OCI-LY3 (cell line): ENCODE data around the gene TMEM132D.

ENCODE experiments used
- H2AFZ ChIP-seq: fragments of 200-600, 300-600 bp; shearing (Covaris generic); 2 replicates; pipeline ENCODE4 v1.6.0; 2014; ENCODE audit warnings: antibody characterized with exemption, low read depth, low read length
- H3K27ac ChIP-seq: fragments of 200-600, 300-600 bp; sonication (generic); 2 replicates; pipeline ENCODE4 v1.5.1; 2014; ENCODE audit warnings: mild to moderate bottlenecking, low read length, moderate library complexity, mixed read lengths
- H3K27me3 ChIP-seq: fragments of 200-600, 300-600 bp; sonication (generic); 2 replicates; pipeline ENCODE4 v1.6.1; 2014; ENCODE audit warnings: low read depth, low read length, mixed read lengths
- H3K36me3 ChIP-seq: fragments of 200-600, 300-600 bp; sonication (generic); replicated peaks from 2 replicates; pipeline ENCODE3; 2014; ENCODE audit warnings: low read depth, low read length, mixed read lengths
- H3K4me1 ChIP-seq: fragments of 300-600, 200-600 bp; sonication (generic); 2 replicates; pipeline ENCODE4 v1.6.1; 2014; ENCODE audit warnings: low read length, mixed read lengths
- H3K4me2 ChIP-seq: fragments of 200-600, 300-600 bp; sonication (generic); 2 replicates; pipeline ENCODE4 v1.6.1; 2014; ENCODE audit warnings: low read length, mixed read lengths
- H3K4me3 ChIP-seq: fragments of 300-600, 200-600 bp; sonication (generic); 2 replicates; pipeline ENCODE4 v1.5.1; 2014; ENCODE audit warnings: antibody characterized with exemption, mild to moderate bottlenecking, low read length, moderate library complexity
- H3K79me2 ChIP-seq: fragments of 300-600, 200-600 bp; shearing (Covaris generic); 2 replicates; pipeline ENCODE4 v1.6.1; 2014; ENCODE audit warnings: mild to moderate bottlenecking, low read length, mixed read lengths
- H3K9ac ChIP-seq: fragments of 300-600, 200-600 bp; shearing (Covaris generic); 2 replicates; pipeline ENCODE4 v1.6.0; 2014; ENCODE audit warnings: mild to moderate bottlenecking, low read length, moderate library complexity
- H3K9me3 ChIP-seq: fragments of 200-600, 300-600 bp; shearing (Covaris generic); 2 replicates; pipeline ENCODE4 v1.6.1; 2014; ENCODE audit warnings: low read length, mixed read lengths; ENCODE audit not compliant: insufficient read depth
- H4K20me1 ChIP-seq: fragments of 200-600, 300-600 bp; sonication (generic); 2 replicates; pipeline ENCODE4 v1.6.1; 2016; ENCODE audit warnings: low read length, mixed read lengths; ENCODE audit not compliant: insufficient read depth
- EZH2phosphoT487 ChIP-seq: fragments of 200-600 bp; shearing (Covaris generic); IDR thresholded peaks from 2 replicates; pipeline ENCODE4 v1.6.1; 2018; ENCODE audit warnings: antibody characterized with exemption, mixed run types, low read depth
- TF ChIP-seq, protein P1 (sequence below): fragments of 200-600, 300-600 bp; sonication (generic); IDR thresholded peaks from 2 replicates; pipeline ENCODE4 v1.5.1; 2014; ENCODE audit warnings: antibody characterized with exemption, low read length, low read depth

Gene TMEM132D

DNA sequence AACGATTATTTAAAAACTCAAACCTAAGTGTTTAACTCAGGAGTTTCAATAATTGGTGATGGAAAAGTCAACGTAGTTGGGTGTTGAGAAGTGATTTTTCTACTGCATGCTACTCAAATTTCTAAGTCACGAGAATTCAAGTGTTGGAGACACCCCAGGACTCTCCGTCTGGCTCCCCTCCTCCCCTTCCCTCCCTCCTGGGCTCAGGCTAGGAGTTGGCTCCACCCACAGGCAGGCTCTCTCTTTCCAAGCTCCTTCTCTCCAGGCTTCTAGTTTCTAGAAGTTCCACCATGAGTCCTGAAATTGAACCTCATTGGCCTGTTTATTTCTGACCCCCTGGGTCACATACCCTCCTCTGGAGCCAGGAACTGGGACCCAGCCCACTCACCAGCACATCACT is 73.0 kb downstream of the TMEM132D start:
- TF ChIP-seq, protein P1, sequence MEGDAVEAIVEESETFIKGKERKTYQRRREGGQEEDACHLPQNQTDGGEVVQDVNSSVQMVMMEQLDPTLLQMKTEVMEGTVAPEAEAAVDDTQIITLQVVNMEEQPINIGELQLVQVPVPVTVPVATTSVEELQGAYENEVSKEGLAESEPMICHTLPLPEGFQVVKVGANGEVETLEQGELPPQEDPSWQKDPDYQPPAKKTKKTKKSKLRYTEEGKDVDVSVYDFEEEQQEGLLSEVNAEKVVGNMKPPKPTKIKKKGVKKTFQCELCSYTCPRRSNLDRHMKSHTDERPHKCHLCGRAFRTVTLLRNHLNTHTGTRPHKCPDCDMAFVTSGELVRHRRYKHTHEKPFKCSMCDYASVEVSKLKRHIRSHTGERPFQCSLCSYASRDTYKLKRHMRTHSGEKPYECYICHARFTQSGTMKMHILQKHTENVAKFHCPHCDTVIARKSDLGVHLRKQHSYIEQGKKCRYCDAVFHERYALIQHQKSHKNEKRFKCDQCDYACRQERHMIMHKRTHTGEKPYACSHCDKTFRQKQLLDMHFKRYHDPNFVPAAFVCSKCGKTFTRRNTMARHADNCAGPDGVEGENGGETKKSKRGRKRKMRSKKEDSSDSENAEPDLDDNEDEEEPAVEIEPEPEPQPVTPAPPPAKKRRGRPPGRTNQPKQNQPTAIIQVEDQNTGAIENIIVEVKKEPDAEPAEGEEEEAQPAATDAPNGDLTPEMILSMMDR: no peak
- no peak for TF ChIP-seq EZH2phosphoT487
- Histone ChIP-seq H3K27ac (no peak overlapping the region), H3K4me2 (no peak overlapping the region), H3K9me3 (no peaks in the 10 kb centered on the region), H3K9ac (no peak overlapping the region), H3K79me2 (no peaks in the 10 kb centered on the region), H3K4me3 (no peak overlapping the region), H3K27me3 (no peaks in the 10 kb centered on the region), H4K20me1 (no peaks in the 10 kb centered on the region), H2AFZ (no peak overlapping the region), H3K4me1 (no peaks in the 10 kb centered on the region), H3K36me3 (no peaks in the 10 kb centered on the region)

DNA sequence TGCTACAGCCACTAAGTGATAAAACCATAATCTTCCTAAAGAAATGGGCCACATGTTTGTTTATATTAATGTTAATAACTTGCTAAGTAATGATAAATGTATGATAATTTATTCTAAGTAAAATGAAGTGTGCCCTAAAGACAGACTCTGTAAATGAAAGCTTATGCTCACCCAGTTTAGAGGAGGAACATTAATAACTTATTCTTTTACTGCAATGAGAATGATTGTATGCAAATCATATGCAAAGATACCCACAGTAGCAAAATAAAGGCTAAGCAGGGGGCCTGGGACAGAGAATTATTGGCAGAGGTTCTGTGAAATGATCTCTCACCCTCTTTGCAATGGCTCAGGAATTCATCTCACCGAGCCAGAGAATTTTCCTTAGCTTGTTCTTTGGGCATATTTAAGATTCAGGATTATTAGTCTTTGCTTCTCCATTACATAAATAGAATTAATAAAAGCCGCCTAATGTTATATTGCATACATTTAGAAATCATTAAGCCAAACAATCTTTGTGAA is 75.9 kb downstream of the TMEM132D start:
- TF ChIP-seq EZH2phosphoT487: no peak
- TF ChIP-seq, protein P1: no peak
- H3K9me3 ChIP-seq: no peaks in the 10 kb centered on the region
- no peaks in the 10 kb centered on the region for H4K20me1 ChIP-seq
- H3K27me3 ChIP-seq: no peaks in the 10 kb centered on the region
- no peaks in the 10 kb centered on the region for H3K4me1 ChIP-seq
- H2AFZ ChIP-seq: no peak overlapping the region
- no peak overlapping the region for H3K9ac ChIP-seq
- H3K36me3 ChIP-seq: no peaks in the 10 kb centered on the region
- H3K79me2 ChIP-seq: no peaks in the 10 kb centered on the region
- no peak overlapping the region for H3K4me3 ChIP-seq
- no peak overlapping the region for H3K27ac ChIP-seq
- no peak overlapping the region for H3K4me2 ChIP-seq

DNA sequence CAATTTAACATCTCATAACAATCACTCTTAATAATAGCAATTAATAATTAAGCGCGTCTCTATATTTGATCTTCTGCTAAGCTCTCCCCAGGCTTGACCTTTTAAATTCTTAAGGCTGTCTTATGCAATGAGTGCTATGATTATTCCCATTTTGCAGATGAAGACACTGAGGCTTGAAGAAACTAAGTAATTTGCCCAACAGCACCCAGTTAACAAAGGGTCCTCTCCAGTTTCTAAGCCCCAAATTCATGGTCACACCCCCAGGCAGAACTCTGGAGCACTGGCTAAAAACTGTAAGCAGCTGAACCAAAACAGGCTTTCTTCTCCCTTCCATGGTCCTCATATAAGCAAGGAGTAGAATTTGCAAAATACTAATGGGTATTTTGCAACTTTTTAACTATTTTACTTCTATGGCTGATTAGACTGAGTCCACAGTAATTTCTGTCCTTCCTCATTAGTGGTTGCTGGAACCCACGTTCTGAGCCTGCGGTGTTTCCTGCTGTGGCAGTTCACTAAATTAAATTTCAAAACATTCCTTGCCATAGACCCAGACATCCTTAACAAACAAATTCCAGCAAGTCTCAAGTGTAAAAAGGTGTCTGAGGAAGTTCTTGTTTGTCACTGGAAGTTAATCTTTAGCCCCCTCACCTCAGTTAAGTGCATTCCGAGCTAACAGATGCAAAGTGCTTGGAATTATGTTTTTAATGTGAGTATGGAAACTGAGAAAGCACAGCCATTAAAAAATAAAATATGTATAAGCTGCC is 76.5 kb downstream of the TMEM132D start:
- no peaks in the 10 kb centered on the region for H3K4me1 ChIP-seq
- H3K9ac ChIP-seq: no peak overlapping the region
- no peaks in the 10 kb centered on the region for H3K9me3 ChIP-seq
- no peak overlapping the region for H2AFZ ChIP-seq
- no peaks in the 10 kb centered on the region for H4K20me1 ChIP-seq
- no peaks in the 10 kb centered on the region for H3K27me3 ChIP-seq
- no peak overlapping the region for H3K4me3 ChIP-seq
- TF ChIP-seq, protein P1: no peak
- TF ChIP-seq EZH2phosphoT487: no peak
- H3K4me2 ChIP-seq: no peak overlapping the region
- no peak overlapping the region for H3K27ac ChIP-seq
- no peaks in the 10 kb centered on the region for H3K36me3 ChIP-seq
- no peaks in the 10 kb centered on the region for H3K79me2 ChIP-seq

DNA sequence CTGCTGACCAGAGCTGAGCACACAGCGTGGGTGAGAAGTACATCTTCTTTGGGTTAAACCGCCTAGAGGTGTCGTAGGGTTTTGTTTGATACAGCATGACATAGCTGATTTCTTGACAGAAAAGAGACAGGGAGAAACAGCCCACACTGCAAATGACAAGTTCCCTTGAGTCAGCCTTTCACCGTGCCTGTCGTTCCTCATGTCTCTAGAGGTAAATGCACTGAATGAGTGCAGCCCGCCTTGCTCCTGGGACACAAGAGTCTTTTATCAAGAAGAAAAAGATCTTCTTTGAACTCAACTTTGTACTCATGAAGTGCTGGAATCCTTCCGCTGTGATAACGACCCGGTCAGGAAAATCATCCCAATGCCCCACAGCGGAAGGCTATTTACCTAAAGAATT is 77.6 kb downstream of the TMEM132D start:
- Histone ChIP-seq H3K36me3 (no peaks in the 10 kb centered on the region), H3K4me3 (no peak overlapping the region), H3K79me2 (no peaks in the 10 kb centered on the region), H3K9ac (no peak overlapping the region), H3K27ac (no peak overlapping the region), H3K4me1 (no peaks in the 10 kb centered on the region), H3K27me3 (no peaks in the 10 kb centered on the region), H4K20me1 (no peaks in the 10 kb centered on the region), H3K4me2 (no peak overlapping the region), H2AFZ (no peak overlapping the region), H3K9me3 (no peaks in the 10 kb centered on the region)
- no peak for TF ChIP-seq EZH2phosphoT487
- TF ChIP-seq, protein P1: no peak
